SK-MEL-5 (cell line): ENCODE measurements around the gene NOVA2. TPM values are rescaled to one million over a fixed set of nuclear protein-coding genes. Genes with fewer than 3 reads are reported as not detected.
A peak's percentile ranks its signal among the peaks of the same experiment; 100 is the strongest.

ENCODE experiments used
- DNase-seq: peaks from one replicate; pipeline ENCODE4 v3.0.0-alpha.2; 2016; ENCODE audit warnings: low read depth, low spot score
- in situ Hi-C: cut with HindIII; loops from 2 replicates; pipeline ENCODE4 v1.10.0; 2016; ENCODE audit warnings: low sequenced_read_pairs, high pct_unique_total_duplicates, low pct_unique_long_range_greater_than_20kb
- total RNA-seq: library from RNA; depleted of rRNA; stranded (reverse); fragments of >200 nt; shearing (Covaris generic); gene quantifications from 2 replicates; pipeline ENCODE4 v1.2.3, GENCODE V29; 2014

The NOVA2 gene
- total RNA-seq, 1 experiment from 2014 or later: 0.18 TPM

DNA sequence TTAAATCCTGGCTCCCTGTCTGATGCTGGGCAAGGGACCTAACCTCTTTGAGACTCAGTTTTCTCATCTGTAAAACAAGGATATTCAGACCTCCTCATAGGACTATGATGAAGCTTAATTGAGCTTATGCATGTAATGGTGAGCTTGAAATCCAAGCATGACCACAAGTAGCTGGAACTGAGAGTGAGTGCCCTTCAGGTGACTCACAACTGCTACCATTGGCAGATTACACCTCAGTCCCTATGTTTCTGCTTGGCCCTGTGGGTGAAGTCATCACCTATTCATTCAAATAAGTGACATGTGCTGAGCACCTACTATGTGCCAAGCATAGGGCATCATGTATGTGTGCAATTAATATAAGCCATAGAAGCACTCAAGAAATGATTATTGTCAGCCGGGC, 25.7 kb downstream of the NOVA2 start:
- no peak for DNase-seq
- in situ Hi-C loops: no loop called here

DNA sequence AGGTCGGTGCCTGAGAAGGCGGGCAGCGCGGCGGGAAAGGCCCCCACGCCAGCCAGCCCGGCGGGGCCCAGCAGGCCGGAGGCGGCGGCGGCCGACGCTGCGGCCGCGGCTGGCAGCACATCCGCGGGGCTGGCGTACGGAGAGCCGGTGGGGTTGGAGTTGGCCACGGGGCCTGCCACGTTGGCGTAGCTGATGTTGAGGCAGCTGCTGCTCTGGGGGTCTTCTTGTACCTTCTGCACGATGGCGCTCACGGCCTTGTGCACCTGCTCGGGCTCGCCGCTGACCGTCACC, 33.2 kb downstream of the NOVA2 start:
- DNase-seq: no peak
- in situ Hi-C loops: no loop called here

DNA sequence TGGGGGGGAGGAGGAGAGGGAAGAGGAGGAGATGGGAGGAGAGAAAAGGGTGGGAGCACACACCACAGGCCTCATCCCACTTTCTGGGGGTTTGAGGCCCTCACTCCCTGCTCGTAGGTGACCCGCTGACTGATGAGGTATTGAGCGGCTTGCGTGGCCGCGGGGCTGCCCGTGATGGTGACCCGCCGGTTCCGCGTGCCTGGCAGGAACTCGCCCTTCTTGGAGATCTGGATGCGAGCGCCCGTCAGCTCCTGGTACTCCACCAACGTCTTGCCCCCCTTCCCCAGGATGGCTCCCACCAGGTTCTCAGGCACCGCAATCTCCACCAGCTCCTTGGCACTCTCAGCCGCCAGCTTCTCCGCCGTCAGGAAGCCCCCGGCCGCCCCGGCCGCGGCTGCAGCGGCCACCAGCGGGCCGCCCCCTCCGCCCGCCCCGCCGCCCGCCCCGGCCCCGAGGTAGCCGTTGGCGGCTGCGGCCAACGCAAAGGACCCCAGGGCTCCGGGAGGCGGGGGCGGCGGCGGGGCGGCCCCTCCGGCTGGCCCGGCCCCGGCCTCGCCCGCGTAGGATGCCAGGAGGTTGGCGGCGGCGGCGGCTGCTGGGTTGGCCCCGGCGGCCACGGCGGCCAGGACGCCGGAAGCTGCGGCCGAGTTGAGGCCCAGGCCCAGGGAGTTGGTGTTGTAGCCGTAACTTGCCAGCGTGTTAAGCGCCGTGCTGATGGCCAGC, 33.7 kb downstream of the NOVA2 start:
- no peak for DNase-seq
- in situ Hi-C loops: no loop called here

DNA sequence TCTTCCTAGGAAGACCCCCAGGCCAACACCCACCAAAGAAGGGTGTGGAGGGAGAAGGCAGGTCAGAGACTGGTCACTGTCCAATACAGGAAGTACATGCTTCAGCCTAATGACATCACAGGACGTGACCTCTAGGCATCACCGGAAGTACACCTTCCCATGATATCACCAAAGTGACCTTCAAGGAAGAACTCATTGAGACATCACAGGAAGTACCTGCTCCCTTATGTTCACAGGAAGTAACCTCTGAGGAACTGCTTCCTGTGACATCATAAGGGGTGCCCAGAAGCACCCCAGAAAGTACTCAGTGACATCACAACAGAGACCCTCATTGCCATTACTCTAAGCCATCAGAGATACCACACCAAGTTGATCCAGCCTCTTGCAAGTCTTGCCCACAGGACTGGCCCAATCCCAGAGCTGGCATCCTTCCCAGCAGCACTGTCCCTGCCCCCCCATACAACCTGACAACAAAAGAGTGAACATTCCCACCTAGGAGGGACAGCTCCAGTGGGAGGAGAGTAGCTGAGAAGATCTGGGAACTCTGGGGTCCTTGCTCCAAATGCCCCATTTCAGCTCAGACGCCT, 34.8 kb downstream of the NOVA2 start:
- in situ Hi-C loops: no loop called here
- DNase-seq: no peak

DNA sequence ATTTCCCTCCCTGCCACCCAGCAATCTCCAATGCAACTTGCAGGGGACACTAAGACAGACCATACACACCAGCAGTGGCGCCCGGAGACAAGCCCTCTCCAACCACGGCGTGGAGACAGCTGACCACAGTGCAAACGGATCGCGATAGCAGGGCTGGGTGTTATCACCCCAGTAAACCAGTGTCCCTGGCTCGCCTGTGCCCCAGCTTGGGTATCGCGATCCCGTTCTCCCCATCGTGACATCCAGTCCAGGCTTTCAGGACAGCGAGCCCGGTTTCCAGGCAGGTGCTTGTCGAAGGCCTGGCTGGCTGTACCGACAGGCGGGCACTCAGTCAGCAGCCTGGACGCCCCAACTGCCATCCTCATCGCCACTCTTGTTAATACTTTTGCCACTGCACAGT, 38.4 kb downstream of the NOVA2 start:
- no peak for DNase-seq
- in situ Hi-C loops: no loop called here

DNA sequence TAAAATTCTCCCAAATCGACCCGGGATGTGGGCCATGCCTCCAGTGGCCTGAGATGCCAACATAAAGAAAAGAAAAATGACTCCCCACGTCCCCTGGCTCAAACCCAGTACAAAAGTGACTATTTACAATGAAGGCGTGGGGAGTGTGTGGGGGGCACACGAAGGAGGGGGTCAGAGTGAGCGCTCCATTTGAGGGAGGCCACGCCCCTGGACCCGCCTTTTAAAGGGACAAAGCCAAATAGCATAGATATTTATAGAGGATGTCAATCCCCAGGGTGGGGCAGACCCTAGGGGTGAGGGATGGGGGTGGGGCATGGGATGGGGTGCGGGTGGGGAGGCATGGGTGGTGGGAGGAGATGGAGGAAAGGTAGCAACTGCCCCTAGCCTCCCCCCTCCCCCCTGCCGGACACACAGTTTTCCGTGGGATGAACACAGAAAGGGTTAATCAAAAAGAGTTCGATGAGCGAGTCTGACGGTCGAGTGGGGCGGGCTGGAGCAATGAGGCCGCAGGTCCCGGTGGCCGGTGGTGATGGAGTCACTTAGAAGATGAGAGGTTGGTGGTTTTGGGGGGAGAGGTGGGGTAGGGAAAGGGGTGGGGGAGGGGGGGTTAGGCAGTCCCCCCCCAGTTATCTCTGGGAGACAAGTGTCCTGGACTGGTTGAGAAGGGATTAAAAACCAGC, 39.0 kb downstream of the NOVA2 start:
- DNase-seq: no peak
- in situ Hi-C loops: no loop called here

DNA sequence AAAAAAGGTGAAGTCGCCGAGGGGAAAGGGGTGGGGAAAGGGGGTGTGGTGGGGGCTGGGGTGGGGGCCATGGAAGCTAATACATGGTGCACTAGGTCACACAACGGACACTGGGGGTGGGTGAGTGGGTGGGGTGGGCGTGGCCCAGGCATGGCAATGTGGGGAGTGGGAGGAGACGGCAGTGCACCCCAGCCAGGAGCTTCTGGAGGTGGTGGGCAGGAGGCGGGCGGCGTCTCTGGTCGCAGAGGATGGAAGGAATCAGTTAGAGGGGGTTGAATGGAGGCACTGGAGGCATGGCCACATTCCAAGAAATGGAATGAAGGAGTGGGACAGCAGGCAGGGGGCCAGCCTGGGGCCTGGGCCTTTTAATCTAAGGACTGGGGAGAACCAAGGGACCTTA, 39.9 kb downstream of the NOVA2 start:
- no peak for DNase-seq
- in situ Hi-C loops: no loop called here

DNA sequence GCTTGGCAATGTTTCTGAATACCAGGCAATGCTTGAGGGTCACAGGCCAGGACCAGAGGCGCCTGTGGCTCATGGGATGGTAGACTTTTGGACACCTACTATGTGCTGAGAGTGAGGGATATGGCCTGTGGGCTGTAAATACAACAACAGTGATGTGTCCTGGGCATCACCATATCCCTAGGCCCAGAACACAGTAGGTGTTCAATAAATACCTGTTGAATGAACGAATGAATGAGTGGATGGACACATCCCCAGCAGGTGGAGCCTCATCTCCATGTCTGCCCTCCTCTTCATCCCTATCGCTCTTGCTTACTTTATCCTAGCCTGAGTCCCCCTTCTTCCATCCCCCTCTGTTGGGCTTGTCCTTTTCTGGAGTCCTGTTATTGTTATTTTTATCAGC, 42.6 kb downstream of the NOVA2 start:
- in situ Hi-C loops: no loop called here
- no peak for DNase-seq

DNA sequence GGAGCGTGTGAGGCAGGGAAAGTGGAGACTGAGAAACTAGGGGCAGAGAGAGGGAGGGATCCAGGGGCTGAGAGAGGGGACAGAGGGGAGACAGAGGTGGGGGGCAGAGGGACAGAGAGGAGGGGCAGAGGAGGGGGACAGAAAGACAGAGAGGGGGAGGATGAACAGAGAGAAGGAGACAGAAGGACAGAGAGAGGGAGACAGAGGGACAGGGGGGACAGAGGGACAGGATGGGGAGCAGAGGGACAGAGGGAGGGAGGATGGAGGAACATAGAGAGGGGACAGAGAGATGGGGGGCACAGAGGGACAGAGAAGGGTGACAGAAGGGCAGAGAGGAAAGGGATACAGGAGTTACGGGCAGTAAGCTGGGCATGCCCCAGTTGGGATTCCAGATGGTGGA, 44.4 kb downstream of the NOVA2 start:
- in situ Hi-C loops: no loop called here
- no peak for DNase-seq

DNA sequence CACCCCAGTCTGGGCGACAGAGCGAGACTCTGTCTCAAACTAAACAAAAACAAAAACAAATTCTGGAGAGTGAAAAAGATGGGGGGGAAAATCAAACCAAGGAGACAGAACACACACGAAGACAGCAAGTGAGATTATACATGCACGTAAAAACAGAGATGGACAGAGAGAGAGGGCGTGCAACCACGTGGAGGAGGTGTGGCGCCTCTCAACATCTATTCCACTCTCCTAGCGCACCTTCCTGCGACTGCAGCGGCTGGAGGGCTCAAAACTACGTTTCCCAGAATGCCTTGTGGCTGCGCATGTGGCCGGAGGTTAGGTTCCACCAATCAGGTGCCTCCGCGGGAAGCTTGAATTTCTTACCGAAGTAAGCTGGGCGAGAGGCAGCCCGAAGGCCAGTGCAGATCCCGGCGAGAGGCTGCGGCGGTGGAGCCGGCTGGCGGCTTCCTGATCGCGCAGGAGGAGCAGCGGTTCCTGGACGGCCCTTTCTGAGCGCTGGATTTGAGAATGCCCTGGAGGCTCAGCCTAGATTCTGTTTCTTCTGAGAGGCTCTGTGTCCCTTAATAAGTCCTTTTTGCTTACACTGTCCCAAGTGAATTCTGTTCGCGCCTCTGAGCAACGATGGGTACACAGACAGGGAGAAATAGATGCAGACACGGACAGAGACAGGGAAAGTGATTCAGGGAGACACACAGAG, 46.0 kb downstream of the NOVA2 start:
- DNase-seq: peak; percentile 96
- in situ Hi-C loops: no loop called here

DNA sequence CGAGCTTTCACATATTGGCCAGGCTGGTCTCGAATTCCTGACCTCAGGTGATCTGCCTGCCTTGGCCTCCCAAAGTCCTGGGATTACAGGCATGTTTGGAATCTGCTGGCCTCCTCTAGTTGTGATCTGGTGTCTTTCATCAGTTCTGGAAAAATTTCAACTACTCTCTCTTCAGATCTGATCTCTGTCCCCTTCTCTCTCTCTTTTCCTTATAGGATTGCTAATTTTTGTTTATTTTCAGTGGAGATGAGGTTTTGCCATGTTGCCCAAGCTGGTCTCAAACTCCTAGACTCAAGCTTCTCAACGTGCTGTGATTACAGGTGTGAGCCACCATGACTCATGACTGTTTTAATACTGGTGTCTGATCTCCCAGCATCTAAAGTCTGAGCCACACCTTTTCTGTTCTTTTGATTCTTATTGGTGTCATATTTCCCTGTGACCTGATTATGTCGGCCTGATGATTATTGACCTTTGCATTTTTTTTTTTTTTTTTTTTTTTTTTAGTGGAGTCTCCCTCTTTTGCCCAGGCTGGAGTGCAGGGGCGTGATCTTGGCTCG, 48.7 kb downstream of the NOVA2 start:
- in situ Hi-C loops: no loop called here
- no peak for DNase-seq

DNA sequence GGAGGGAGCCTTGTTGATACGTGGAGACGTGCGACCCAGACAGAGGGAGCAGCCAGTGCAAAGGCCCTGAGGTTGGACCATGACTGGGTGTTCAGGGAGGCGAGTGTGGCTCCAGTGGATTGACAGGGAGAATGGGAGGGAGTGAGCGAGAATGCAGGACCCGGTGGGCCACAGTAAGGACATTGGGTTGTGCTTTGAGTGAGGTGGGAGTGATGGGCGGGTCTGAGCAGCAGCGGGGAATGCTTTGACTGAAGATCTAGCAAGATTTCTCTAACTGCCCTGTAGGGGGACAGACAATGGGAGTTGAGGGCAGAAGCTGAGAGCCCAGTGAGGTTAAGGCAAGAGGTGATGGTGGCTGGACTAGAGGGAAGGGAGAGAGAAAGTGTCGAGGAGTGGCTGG, 51.4 kb downstream of the NOVA2 start:
- in situ Hi-C loops: no loop called here
- peak; percentile 67 for DNase-seq

DNA sequence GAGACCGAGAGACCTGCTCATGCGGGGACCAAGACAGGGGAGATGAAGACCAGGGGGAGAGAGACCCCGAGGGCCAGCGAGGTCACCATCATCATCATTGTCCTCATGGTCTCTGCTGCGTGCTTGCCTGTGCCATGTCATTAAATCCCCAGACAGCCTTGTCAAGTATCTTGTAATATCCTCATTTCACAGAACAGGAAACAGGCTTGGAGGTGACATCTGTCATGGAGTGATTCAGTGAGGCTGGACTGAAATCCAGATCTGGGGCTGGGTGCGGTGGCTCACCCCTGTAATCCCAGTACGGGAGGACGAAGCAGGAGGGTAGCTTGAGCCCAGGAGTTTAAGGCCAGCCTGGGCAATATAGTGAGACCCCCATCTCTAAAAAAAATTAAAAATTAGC, 53.2 kb downstream of the NOVA2 start:
- in situ Hi-C loops: no loop called here
- DNase-seq: no peak

DNA sequence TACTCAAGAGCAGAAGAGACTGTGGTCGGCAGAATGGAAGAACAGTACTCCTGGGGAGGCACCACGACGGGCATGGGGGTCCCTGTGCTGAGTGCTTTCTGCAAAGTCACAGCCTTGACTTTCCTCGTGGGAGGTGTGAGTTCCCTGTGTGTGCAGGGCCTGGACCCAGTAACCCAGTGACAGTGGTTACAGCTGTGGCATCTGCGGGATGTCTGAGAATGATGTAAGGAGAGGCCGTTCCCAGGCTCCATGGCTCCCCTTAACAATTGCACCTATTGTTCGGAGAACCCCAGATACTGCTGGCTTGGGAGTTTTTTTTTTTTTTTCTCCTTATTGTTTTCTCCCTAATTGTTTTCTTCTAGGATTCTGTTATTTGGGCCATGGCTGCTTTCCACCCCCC, 54.0 kb downstream of the NOVA2 start:
- in situ Hi-C loops: no loop called here
- peak; percentile 65 for DNase-seq

DNA sequence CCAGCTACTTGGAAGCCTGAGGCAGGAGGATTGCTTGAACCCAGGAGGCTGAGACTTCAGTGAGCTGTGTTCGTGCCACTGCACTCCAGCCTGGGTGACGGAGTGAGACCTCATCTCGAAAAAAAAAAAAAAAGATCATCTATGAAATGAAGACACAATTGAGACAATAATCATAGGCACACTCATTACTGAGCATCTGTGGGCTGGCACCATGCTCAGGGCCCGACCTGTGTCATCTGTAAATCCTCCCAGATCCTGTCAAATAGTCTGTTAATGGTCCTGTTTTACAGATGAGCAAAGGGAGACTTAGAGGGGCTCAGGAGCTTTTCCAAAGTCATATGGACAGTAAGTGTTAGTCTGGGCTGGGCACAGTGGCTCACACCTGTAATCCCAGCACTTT, 54.9 kb downstream of the NOVA2 start:
- DNase-seq: no peak

DNA sequence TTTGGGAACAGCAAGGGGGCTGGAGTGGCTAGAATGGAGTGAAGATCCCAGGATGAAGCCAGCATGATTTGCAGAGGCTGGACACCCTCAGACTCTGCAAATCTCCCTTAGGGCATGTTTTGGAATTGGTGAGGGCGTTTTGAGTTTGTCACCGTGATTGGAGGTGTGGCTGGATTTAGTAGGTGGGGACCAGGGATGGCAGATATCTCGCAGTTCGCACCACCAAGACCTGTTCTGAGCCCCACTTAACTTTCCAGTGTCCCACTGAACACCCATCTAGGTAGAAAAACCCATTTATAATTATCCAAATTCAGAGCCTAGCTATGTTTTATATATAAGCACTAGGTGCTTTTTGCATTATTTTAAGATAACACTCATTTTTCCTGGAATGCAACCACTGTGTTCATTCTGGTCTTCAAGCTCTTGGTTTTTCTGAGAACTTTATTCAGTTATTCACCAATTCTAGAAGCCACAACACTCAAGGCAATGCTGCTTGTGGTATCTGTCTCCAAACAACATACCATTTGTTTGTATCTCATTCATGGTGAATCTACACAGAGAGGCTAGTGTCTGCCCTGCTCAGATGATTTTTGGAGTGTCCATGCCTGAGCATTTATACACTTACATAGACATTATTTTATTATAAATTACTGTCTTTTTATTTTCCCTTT, 56.1 kb downstream of the NOVA2 start:
- in situ Hi-C loops: no loop called here

More for the DNA sequence above, 54.9 kb downstream of the NOVA2 start:
- in situ Hi-C loops: no loop called here

DNA sequence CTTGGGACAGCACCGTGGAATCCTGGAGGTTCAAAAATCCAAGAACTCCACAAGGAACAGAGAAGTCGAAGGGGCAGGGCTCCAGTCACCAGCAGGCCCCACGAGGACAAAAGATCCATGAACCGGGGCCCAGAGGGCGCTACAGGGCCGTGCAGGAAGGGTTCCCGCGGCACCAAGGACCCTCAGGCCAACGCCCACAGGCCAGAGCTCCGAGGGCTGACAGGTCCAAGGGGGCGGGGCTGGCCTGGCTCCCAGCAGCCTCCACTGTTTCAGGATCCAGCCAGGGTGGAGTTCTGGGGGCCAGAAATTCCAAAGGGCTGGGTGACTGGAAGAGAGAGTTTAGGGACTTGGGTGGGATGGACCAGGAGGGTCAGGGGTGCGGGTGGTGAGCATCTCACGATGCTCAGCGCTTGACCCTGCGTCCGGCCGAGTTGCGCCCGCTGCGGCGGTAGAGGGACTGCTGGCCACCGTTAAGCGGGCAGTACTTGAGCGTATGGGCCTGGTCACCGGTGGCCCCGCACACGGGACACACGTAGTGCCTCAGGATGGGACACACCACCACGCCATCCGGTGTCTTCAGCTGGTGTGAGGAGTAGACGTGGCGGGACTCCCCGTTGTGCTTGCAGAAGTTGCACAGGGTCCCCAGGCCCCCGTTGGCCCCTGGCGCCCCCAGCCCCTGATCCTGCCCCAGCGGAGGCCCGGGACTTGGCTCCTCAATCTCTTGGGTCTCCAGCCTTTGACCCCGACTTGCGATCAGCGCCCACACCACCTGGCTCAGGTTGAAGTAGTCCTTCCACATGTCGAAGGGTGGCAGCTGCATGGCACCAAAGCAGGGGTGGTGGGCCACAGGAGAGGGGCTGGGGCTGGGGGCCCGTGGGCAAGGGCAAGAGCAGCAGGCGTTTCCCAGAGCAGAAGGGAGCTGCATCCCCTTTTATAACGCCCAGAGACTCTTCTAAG, 59.5 kb downstream of the NOVA2 start, which contains the start of gene NANOS2:
TSS of gene NANOS2 (minus strand) at position 905 of the 957 bp plus-strand sequence. CDS start at position 820, 85 bp downstream.
- peak; percentile 47 for DNase-seq
- in situ Hi-C loops: no loop called here

More for the DNA sequence above, 56.1 kb downstream of the NOVA2 start:
- peak; percentile 93 for DNase-seq
